8988T (cell line): ENCODE measurements around the gene ARHGEF4.

Experiments
- DNase-seq: peaks from one replicate; pipeline ENCODE4 v3.0.0; 2011

Gene ARHGEF4, protein sequence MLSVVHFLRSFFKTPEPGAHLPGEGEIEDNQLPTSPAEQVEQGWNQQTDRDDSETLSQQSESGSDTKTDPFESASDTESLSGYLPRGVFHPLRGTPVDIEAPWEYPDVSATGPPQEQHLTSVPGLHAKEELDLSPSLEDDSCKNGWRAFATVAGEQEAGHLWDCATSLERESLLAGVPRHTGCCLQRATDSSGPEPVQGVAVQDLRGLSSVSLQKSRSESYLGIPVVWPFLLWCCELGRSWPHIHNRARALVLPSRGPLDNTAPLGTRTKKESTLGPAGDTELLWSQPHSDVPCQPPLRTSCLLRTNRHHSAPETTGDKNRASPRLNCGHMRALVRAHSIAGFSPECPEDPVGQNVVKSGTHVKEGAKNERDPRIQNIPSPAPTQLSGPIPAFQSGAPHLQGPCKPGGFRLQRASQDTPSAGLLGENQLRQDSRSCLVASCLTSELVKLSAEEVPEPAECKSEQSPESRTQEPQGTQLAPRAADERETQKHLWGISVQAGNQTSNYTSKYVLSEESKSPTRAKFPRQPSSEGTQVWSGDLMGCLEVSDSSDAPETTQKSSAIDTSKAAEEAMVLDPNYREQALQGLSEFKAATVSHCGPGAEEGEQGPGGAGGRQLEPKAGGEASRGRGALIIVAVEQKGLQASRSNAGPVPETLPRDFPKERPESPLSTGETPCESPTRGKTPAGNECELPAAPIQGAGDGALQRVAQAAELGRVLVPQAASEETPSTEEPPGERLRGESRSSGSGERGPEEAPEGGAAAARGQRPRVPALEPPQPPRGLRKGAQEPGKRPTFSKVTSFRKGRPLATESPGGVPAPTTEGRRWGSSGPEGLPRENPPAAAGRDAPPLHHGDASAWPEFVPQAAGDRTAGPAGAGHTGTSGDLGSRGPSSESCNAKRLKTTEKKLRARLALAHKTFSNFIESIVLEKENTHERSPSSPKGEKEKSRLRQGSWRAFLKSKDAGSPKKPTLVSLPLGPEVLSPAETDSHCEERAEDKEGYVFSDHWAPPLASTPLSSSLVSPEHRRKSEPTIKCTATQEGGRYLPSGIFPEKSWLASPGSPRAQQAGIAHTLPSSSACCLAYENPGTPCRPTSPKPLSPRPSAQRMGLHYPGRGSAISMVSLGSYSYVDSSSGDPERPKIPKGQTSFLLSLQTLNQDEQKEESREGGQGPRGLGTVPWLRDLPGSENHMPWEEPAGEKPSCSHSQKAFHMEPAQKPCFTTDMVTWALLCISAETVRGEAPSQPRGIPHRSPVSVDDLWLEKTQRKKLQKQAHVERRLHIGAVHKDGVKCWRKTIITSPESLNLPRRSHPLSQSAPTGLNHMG (N-terminal part only)

DNA sequence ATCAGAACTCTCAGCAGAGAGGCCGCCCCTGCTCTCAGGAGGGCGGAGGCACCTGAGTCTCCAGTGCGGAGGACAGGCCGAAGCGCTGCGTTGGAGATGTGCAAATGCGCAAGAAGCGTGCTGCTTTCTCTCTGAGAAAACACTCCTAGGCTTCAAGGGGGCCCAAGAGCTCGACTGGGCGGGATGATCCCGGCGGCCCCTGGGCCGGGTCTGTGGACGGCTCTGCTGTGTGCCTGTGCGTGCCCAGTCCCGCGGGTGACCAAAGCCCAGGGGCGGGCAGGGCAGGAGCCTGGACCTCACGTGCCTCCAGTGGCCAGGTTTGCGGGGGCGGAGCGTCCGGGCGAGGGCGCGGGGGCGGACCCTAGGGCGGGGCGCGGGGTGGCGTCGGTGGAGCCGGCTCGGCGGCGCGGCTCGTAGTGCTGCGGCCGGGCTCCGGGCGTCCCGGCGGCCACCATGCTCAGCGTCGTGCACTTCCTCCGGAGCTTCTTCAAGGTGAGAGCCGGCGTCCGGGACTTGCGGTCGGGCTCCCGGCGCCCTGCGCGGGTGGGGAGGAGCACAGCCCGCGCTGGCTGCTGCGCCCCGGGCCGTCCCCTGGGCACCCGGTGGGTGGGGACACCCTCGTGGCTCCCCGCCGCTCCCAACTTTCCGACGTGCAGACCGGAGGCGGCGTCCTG, at the start of gene ARHGEF4:
TSS of gene ARHGEF4 (plus strand) at position 414 of the 674 bp plus-strand sequence. CDS start at position 454, 40 bp downstream.
- DNase-seq = peak; percentile 90

DNA sequence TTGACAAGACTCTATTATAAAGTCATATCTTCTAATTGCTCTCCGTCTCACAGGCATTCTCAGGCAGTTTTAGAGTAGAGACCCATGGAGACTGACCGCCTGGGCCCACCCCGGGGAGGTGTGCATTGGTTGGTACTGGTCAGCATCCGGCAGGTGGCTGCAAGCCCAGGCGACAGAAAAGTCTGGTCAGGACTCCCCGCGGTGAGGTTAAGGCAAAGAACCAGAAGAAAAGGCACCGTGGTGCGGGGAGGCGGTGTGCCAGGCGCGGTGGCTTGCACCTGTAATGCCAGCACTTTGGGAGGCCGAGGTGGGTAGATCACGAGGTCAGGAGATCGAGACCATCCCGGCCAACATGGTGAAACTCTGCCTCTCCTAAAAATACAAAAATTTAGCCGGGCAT, 48.9 kb upstream of the ARHGEF4 start:
- no peak for DNase-seq

DNA sequence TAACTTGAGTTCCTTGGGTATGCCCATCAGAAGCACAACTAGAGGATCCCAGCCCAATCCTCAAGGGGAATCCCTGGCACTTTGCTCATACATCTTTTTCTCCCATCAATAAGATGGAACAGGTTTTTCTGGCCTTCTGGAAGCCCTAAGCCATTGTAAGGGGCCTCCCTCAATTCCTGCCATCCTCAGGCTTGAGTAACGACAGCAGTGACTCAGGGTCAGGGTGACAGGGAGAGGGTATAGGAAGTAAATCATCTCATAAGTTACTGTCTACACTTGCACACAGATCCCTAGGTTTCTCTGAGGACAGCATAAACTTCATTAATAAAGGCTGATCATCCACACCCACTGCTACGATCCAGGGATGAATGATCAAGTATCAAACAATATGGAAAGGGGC, 46.4 kb upstream of the ARHGEF4 start:
- no peak for DNase-seq

DNA sequence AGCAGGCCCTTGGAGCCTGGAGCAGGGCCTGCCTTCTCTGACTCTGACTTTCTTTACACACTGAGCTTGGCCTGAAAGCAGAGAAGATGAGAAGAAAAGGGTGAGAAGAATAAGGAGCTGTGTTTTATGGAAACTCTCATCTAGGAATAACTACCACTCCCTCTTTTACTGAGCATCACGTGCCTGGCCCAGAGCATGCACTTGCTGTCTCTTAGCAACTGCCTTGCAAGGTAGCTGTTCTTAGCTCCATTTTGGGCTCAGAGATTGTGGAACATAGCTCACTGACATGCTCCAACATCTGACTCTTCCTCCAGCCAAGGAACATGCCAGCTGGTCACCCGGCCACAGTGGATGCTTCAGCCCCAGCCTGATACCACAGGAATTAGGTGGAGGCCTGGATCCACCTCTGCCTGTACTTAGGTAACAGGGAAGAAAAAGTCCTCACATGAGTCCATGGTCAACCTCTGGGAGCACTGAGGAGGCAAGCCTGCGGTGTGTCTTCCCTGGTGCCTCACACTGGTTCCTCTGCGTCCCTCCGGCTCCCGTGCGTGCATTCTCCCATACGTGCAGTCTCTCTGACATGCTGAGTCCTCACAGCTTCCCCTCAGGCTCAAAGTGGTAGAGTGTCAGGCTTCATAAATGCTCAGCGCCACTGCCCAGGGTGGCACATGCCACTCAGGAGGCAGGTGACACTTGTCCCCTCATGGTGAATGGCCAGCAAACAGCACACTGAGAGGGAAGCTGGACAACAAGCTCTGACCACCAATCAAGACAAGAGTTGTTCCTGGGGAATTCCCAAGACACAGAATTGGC, 45.7 kb upstream of the ARHGEF4 start:
- no peak for DNase-seq

DNA sequence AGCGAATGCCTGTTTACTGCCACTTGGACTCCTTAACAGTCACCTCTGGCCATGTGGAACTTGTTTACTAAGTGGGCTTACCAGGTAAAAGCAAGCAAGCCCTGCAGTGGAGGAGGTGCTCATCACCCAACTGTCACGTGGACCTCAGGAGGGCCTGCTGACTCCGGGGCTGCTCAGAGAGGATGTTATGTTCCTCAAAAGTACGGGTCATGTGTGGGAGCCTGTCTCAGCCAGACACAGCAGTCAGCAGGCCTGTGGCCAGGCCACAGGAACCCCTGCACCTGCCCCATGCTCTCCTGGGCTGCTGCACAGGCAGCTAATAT, 45.1 kb upstream of the ARHGEF4 start:
- no peak for DNase-seq

DNA sequence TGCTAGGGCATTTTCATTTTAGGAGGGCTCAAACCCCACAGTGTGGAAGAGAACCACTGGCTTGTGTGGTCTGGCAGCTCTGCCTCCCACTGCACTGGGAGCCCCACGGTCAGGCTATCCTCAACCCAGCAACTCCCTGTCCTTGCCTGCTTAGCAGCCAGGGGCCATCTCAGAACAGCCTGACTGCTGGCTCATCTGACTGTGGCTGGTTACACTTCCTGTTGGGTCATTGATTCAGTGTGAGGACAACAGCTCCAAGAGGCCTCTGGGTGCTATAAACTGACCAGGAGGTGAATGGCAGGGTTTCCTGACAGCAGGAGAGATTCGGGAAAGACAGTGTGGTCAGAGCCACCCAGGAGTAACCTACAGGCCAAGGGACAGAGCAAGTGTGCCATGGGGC, 41.3 kb upstream of the ARHGEF4 start:
- DNase-seq = no peak

DNA sequence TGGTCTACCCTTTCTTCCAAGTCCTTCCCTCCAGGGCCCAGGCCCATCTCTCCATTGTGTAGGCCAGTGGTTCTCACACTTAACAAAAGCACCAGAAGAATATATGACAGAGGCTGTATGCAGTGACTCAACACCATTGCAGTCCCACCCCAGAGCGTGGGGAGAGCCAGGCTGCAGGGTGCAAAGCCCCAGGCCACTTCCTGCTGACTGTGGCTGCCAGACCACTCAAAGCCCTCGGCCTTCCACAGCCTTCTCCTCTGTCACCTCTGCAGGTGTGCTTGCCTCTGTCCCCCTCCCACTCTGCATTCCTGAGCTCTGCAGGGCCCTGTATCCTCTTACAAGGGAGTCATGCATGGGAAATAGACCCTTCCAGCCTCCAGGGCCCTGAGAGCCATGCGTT, 40.4 kb upstream of the ARHGEF4 start:
- no peak for DNase-seq

DNA sequence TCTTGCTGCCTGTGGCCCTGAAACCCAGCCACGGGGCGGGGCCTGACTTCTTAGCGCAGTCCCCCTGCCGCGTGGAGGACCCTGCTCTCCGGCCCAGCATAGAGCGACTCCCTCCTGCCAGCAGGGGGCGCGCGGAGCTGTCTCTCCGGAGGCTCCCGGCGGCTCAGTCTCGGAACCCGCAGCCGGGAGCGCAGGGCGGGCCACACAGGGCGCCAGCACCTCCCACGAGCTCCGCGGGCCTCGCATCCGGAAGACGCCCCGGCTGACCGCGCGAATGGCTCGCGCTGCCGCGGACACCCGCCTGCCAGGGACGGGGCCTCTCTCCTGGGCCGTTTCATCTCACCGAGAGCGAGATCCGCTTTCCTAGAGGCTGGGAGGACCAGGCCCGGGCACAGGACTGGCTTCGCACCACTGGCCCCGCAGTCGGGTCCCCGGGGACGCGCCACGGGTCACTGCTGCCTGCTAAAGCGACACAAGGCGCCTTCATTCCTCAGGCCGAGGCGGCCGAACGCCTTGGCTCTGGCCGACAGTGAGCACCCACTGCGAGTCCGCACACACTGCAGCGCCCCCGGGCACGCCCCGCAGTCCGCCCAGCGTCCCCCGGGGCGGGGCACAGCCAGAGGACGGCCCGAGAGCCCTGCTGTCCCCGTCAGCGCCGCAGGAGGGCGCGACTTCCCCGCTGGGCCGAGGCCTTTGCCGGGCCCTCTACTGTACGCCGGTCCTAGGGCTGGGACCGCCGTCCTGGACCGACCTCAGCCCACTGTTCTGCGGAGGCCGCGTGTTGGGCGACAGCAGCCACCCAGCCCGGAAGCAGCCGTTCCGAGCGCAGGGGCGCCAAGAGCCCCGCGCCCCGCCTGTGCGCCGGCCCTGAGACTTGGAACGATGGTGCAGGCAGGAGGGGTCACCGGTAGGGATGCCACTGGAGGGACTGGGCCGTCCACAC, 39.0 kb upstream of the ARHGEF4 start:
- DNase-seq = peak; percentile 84

DNA sequence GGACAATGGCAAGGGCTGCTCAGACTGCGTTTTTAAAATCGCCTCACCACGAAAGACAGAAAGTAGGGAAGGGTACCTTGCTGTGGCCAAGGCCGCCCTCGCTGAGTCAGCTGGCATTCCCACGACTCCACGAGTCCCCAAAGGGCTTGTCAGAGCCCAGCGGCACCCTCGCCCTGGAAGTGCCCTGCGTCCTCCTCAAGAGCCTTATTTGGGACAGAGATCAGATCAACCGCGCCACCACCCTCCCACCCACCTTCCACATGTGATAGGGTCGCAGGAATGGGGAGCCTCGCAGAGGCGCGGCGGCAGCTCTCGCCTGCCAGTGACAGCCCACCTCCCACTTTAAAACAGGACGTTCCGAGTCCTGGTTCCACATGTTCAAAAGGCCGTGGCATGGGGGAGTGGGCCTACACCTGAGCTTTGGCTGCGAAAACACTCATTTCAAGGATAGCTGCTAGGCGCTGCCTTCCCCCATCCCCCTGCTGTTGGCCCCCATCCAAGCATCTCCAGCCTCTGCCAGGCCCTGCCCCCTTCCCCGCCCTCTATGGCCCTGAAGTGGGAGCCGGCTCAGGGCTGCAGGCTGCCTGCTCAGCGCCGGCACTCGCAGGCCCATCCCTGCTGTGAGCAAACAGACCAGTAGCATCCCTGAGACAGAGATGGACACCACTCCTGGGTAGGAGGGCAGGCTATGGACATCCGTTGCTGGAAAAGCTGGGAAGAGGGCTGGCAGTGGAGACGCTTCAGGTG, 38.1 kb upstream of the ARHGEF4 start:
- no peak for DNase-seq

DNA sequence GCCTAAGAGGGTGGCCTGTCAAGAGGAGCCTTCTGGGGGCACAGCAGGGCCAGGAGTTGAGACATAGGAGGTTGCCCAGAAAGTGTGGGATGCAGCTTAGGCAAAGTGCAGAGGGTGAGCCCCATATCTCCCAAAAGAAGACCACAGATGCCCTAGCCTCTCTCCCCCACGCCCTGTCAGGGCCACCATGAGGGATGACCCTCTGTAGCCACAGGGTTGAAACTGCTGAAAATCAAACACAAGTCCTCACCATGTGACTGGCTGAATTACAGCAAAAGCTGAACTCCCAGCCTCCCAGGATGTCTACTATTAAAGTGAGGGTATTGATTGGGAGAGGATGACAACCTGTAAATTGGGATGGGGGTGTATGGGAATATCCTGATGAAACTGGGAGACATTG, 37.4 kb upstream of the ARHGEF4 start:
- DNase-seq = no peak

DNA sequence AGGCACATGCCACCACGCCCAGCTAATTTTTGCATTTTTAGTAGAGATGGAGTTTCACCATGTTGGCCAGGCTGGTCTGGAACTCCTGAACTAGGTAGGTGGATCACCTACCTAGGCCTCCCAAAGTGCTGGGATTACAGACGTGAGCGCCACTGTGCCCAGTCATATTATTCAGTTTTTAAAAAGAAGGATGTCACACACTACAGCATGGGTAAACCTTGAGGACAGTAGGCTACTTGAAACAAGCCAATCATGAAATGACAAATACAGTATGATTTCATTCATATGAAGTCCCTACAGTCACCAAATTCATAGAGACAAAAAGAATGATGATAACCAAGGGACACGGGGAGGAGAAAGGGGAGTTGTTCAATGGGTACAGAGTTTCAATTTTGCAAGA, 31.1 kb upstream of the ARHGEF4 start:
- no peak for DNase-seq

DNA sequence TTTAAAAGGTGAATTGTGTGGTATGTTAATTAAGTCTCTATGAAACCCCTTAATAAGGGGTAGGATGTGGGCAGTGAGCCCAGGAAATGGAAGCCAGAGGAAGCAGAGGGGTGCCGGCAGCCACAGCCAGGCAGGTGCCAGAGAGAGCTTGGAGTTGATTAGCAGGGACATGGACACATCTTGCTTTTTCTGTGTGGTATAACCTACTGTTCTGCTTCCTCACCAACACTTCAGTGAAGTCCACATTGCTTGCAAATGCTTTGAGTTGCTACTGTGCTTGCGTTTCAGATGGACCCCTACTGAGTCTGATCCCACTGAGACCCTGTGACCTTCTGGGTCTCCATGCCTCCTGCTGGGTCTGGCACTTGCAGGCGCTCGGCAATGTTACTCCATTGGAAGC, 30.3 kb upstream of the ARHGEF4 start:
- no peak for DNase-seq

DNA sequence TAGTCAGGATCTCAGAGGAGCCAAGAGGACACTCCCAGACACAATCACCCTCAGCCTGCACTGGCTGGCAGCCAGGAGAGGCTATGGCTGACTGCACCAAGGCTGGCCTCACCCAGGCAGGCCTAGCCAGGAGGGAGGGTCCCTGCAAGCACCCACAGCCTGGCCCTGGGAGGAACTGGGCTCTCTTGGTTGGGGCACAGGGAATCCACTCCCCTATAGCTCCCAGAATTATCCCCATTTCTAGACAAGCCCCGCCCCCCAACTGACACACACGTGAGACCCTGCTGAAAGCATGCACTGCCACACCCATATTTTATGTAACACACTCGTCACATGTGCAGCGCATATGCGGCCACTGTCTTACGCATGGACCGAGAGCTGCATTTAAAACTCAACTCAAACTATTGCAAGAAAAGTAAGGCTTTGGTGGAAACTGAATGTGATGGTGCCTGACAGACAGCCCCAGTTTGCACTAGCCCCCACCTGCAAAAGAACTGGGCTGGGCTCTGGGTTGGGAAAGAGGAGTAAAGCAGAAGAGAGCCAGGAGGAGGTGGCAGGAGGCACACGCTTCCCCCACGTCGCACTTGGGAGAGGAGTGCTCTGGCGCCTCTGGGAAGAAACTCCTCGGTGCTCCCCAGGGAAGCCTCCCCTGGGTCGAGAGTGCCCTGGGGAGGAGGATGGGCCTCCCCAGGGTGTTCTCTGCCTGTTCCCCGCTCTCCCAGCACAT, 28.9 kb upstream of the ARHGEF4 start:
- no peak for DNase-seq

DNA sequence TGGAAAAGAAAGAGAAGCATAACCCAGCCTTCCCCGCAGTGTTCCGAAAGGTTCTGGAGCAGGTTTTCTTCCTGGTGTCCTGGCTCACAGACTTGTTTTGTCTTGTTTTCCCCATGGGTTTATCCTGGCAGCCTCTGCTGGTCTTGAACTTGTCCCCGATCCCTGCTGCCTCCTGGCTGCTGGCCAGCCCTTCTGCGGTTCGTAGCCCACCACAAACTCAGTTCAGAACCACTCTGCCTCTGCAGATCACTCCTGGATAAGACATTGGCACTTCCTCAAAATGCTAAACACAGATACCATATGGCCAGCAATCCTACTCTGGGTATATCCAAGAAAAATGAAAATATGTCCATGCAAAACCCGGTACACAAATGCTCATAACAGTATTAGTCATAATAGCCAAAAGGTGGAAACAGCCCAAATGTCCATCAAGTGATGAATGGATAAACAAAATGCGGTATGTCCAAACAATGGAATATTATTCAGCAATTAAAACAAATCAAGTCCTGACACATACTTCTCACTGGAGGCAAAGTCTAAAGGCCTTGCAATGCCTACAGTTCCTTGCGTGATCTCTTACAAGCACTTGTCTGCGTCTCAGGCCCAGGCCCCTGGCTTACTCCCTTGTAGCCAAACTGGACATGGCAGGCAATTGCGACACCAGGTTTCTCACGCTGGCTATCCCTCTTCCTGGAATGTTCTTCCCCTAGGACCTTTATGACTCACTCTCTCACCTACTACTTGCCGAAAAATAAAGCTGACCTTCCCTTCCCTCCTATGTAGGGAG, 28.0 kb upstream of the ARHGEF4 start:
- no peak for DNase-seq

DNA sequence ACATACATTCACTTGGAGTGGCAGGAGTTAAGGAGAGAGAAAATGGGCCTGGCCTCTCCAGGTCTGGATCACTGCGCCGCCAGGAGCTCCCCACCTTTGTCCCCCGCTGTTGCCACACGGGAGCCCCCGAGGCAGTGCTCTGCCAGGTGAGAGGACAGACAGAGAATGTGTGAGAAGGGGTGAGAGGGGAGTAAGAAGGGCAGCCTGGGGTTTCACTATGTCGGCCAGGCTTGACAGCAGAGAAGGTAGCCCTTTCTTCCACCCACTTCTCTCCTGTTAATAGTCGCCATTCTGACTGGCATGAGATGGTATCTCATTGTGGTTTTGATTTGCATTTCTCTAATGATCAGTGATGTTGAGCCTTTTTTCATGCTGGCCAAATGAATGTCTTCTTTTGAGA, 26.2 kb upstream of the ARHGEF4 start:
- no peak for DNase-seq

DNA sequence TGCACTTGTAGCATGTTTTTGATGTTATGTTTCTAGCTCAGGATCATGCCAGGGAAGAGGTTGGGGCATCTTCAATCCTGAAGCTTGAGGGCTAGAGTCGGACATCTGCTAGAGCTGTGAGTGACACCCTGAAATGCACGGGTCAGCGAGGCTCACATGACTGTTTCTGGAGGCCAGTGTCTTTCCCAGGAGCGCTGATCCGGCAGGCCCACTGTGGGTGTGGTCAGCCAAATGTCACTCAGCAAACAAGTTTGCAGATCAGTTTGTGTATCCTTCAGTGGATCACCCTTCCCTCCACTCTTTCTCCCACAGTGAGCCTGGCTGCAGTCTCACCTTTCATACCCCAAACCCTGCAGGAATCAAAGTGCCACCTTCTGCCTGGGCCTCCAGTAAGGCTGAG, 23.0 kb upstream of the ARHGEF4 start:
- no peak for DNase-seq

DNA sequence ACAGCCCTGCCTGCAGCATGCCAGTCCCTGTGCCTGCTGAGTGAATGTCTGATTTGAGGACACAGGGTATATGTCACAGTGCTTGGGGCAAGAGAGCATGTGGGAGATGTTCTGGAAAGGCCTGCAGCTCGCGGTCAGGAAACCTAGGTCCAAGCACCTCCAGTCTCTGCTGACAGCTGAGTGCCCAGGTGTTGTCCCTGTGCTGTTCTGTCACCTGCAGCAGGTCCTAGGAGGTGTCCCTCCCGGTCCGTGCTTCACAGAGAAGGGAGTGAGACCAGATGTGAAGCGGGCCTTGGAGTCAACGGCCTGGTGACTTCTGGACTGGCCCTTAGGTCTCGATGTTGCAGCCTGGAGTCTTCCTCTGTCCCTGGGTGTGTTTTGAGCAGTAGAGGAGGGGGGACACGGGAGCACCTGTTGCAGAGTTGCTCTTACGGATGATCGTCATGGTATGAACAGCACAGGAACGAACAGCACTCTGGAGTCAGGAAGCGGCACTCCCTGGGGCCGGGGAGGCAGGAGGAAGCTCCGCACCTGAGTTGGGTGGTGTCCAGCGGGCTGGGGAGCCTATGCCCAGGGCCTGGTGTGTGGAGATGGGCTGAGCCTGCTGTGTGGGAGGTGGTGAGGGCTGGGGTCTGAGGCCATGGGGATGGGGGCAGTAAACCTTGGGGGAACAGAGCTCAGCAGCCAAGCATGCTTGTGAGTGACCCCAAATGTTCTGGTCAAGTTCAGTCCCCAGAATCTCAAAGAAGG, 21.6 kb upstream of the ARHGEF4 start:
- no peak for DNase-seq

DNA sequence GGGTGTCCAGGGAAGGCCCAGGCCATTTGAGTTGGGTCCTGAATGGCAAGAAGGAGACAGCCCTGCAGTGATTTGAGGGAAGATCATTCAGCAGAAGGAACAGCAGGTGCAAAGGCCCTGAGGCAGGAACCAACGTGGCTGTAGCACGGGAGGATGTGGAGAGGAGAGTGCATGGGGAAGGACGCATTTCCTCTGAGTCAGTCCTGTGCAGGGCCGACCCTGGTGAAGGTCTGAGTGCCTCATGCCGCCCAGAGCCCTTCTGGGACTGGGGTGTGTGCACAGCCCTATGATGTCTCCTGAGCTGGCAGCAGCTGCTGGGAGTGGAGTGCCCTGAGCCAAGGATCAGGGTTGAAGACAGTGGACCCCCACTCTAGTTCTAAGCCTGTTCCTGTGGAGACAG, 17.9 kb upstream of the ARHGEF4 start:
- DNase-seq = no peak
